H9 (cell line): ENCODE results near the gene TRMT2A. TPM values are rescaled to one million over a fixed set of nuclear protein-coding genes. Genes with fewer than 3 reads are reported as not detected.

Experiments used
- DNase-seq: peaks from one replicate; pipeline ENCODE4 v3.0.0-alpha.2; 2017
- H2AFZ ChIP-seq: one replicate; pipeline ENCODE4 v1.6.1; 2013; ENCODE audit warnings: mild to moderate bottlenecking, low read length, control low read depth, moderate library complexity
- H2AK5ac ChIP-seq: 2 replicates; pipeline ENCODE4 v1.6.1; 2013; ENCODE audit warnings: low read length, control low read depth, mixed read lengths; ENCODE audit not compliant: insufficient read length
- H2BK120ac ChIP-seq: one replicate; pipeline ENCODE4 v1.6.1; 2013; ENCODE audit warnings: low read depth, mild to moderate bottlenecking, low read length, control low read depth, inconsistent platforms; ENCODE audit not compliant: poor library complexity, severe bottlenecking
- H2BK12ac ChIP-seq: 2 replicates; pipeline ENCODE4 v1.6.1; 2013; ENCODE audit warnings: low read length, control low read depth, mixed read lengths, low read depth; ENCODE audit not compliant: insufficient read length
- H2BK15ac ChIP-seq: 2 replicates; pipeline ENCODE4 v1.6.1; 2013; ENCODE audit warnings: low read depth, low read length, control low read depth
- H2BK20ac ChIP-seq: one replicate; pipeline ENCODE4 v1.6.1; 2013; ENCODE audit warnings: low read depth, mild to moderate bottlenecking, low read length, control low read depth, inconsistent platforms; ENCODE audit not compliant: poor library complexity, severe bottlenecking
- H2BK5ac ChIP-seq: 2 replicates; pipeline ENCODE4 v1.6.1; 2013; ENCODE audit warnings: low read length, control low read depth, mixed read lengths; ENCODE audit not compliant: insufficient read length
- H3K14ac ChIP-seq: 2 replicates; pipeline ENCODE4 v1.6.1; 2013; ENCODE audit warnings: low read length, control low read depth; ENCODE audit not compliant: insufficient read depth
- H3K18ac ChIP-seq: 2 replicates; pipeline ENCODE4 v1.6.1; 2013; ENCODE audit warnings: low read depth, mild to moderate bottlenecking, mixed read lengths, low read length, control low read depth; ENCODE audit not compliant: insufficient read length
- H3K23ac ChIP-seq: 2 replicates; pipeline ENCODE4 v1.6.1; 2013; ENCODE audit warnings: low read length, control low read depth, mixed read lengths, low read depth; ENCODE audit not compliant: insufficient read length
- H3K23me2 ChIP-seq: 2 replicates; pipeline ENCODE4 v1.6.1; 2013; ENCODE audit warnings: low read depth, mild to moderate bottlenecking, mixed read lengths, low read length, control low read depth; ENCODE audit not compliant: insufficient read length, poor library complexity, severe bottlenecking
- H3K27ac ChIP-seq: 2 replicates; pipeline ENCODE4 v1.5.1; 2013; ENCODE audit warnings: low read length, control low read depth, mixed read lengths, low read depth; ENCODE audit not compliant: insufficient read length
- H3K27me3 ChIP-seq: 2 replicates; pipeline ENCODE4 v1.6.1; 2013; ENCODE audit warnings: low read length, control low read depth, inconsistent platforms; ENCODE audit not compliant: insufficient read depth
- H3K4ac ChIP-seq: 2 replicates; pipeline ENCODE4 v1.6.1; 2013; ENCODE audit warnings: low read depth, mild to moderate bottlenecking, control low read depth, inconsistent platforms, low read length, moderate library complexity
- H3K4me1 ChIP-seq: 2 replicates; pipeline ENCODE4 v1.6.1; 2013; ENCODE audit warnings: low read length, control low read depth, inconsistent platforms; ENCODE audit not compliant: insufficient read depth
- H3K4me2 ChIP-seq: 2 replicates; pipeline ENCODE4 v1.6.1; 2013; ENCODE audit warnings: low read length, control low read depth, mixed read lengths; ENCODE audit not compliant: insufficient read length, insufficient read depth
- H3K56ac ChIP-seq: 2 replicates; pipeline ENCODE4 v1.6.1; 2013; ENCODE audit warnings: low read depth, mild to moderate bottlenecking, mixed read lengths, low read length, control low read depth; ENCODE audit not compliant: insufficient read length
- H3K79me1 ChIP-seq: 2 replicates; pipeline ENCODE4 v1.6.1; 2013; ENCODE audit warnings: low read depth, mild to moderate bottlenecking, moderate library complexity, low read length, control low read depth, inconsistent platforms; ENCODE audit not compliant: insufficient read depth, poor library complexity, severe bottlenecking
- H3K79me2 ChIP-seq: 2 replicates; pipeline ENCODE4 v1.6.1; 2013; ENCODE audit warnings: low read length, control low read depth, inconsistent platforms; ENCODE audit not compliant: insufficient read depth
- H3K9ac ChIP-seq: 2 replicates; pipeline ENCODE4 v1.6.1; 2013; ENCODE audit warnings: low read length, control low read depth, mixed read lengths; ENCODE audit not compliant: insufficient read length; ENCODE audit errors: extremely low read depth
- H3K9me3 ChIP-seq: one replicate; pipeline ENCODE4 v1.6.1; 2013; ENCODE audit warnings: low read depth, low read length, inconsistent platforms; ENCODE audit not compliant: control insufficient read depth
- H3T11ph ChIP-seq: one replicate; pipeline ENCODE4 v1.6.1; 2013; ENCODE audit warnings: mild to moderate bottlenecking, low read length, control low read depth, inconsistent platforms
- H4K20me1 ChIP-seq: one replicate; pipeline ENCODE4 v1.6.1; 2013; ENCODE audit not compliant: control insufficient read depth, insufficient read length, insufficient read depth
- H4K5ac ChIP-seq: 2 replicates; pipeline ENCODE4 v1.6.1; 2013; ENCODE audit warnings: low read depth, mild to moderate bottlenecking, mixed read lengths, low read length, control low read depth; ENCODE audit not compliant: insufficient read length
- H4K8ac ChIP-seq: replicated peaks from 2 replicates; pipeline ENCODE4 v1.6.1; 2013; ENCODE audit warnings: low read length, control low read depth, mixed read lengths, low read depth; ENCODE audit not compliant: insufficient read length
- H4K91ac ChIP-seq: 2 replicates; pipeline ENCODE4 v1.6.1; 2013; ENCODE audit warnings: low read depth, mild to moderate bottlenecking, moderate library complexity, mixed read lengths, low read length, control low read depth; ENCODE audit not compliant: insufficient read length
- H3K27ac Mint-ChIP-seq, 3 experiments: 2 replicates in 2 of 3; 3 replicates in 1 of 3; pipeline ENCODE4 v1.8.0; 2020 to 2021; ENCODE audit warnings: mixed read lengths in 3 of 3, mild to moderate bottlenecking in 1 of 3, moderate library complexity in 1 of 3
- H3K27me3 Mint-ChIP-seq: 2 replicates; pipeline ENCODE4 v1.8.0; 2021; ENCODE audit warnings: low read depth, mild to moderate bottlenecking, moderate library complexity, mixed read lengths
- H3K36me3 Mint-ChIP-seq, 3 experiments: 2 replicates in 2 of 3; 3 replicates in 1 of 3; pipeline ENCODE4 v1.8.0; 2020 to 2021; ENCODE audit warnings: low read depth in 3 of 3, mixed read lengths in 3 of 3; ENCODE audit not compliant: insufficient read depth in 1 of 3
- H3K4me1 Mint-ChIP-seq, 2 experiments: 2 replicates each; pipeline ENCODE4 v1.8.0; 2020; ENCODE audit warnings: mixed read lengths in 2 of 2
- H3K4me3 Mint-ChIP-seq, 2 experiments: 2 replicates in 1 of 2; 3 replicates in 1 of 2; pipeline ENCODE4 v1.8.0; 2020 to 2021; ENCODE audit warnings: mild to moderate bottlenecking in 2 of 2, mixed read lengths in 2 of 2, moderate library complexity in 1 of 2
- H3K9me3 Mint-ChIP-seq, 2 experiments: 2 replicates in 1 of 2; 3 replicates in 1 of 2; pipeline ENCODE4 v1.8.0; 2020; ENCODE audit warnings: mild to moderate bottlenecking in 2 of 2, mixed read lengths in 2 of 2, moderate library complexity in 1 of 2
- CTCF ChIP-seq: fragments of 200-600 bp; sonication (generic); conservative IDR thresholded peaks from 3 replicates; pipeline ENCODE4 v1.8.0; 2021; ENCODE audit warnings: antibody characterized with exemption, mild to moderate bottlenecking
- WGBS: extraction: QIAGEN DNeasy Blood & Tissue Kit; methylation state at CpG from one replicate; pipeline ENCODE4 v1.1.7; 2013; ENCODE audit warnings: missing lambda C conversion rate, low lambda C conversion rate, mixed read lengths; ENCODE audit not compliant: insufficient read length; ENCODE audit errors: extremely low coverage; 5-methylcytosine and 5-hydroxymethylcytosine counted together
- total RNA-seq: library from RNA; stranded (reverse); gene quantifications from 2 replicates; pipeline ENCODE4 v1.2.1, GENCODE V29; 2021

TRMT2A gene
- total RNA-seq, 1 experiment from 2014 or later, result 58.2 TPM

DNA sequence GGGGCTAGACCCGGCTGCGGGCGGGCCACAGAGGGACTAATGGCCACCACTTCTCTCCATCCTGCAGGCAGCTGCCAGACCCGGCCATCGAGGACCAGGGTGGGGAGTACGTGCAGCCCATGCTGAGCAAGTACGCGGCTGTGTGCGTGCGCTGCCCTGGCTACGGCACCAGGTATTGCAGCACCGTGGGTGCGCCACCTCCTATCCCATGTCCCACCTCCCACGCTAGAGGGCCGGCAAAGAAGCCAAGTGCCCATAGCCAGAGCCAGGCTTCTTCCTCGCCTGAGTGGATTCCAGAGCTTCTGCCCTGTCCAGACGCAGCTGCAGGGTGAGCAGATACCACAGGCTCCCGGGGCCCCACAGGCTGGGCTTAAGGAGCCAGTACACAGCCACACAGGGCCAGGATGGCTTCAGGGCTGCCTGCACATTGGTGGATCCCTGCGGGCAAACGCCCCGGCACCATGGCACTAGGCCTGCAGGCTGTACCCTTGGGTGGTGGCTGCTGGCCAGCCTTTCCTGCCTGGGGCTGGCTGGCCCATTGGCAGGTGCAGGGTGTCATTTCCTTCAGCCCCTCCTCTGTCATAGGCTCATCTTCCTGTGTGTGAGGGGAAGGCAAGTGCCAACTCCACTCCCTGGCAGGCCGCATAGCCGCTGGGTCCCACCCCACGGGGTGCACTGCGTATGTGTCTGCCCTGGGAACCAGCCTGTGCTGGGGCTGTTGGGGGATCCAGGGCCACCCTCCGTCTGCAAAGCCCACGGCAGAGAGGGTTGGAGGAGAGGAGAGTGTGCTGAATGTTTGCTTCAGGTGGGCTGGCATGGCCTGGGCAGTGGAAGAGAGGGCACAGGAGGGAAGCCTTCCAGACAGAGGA lies 53.5 kb downstream of the TRMT2A start:
- peaks cover 7% of the 10 kb centered on the region for H3K27me3 Mint-ChIP-seq
- no peak overlapping the region for H3K4me3 Mint-ChIP-seq
- Histone ChIP-seq H3K4me1 (no peaks in the 10 kb centered on the region), H3K18ac (no peak overlapping the region), H3K27me3 (no peaks in the 10 kb centered on the region), H2BK20ac (no peak overlapping the region), H3K23me2 (no peaks in the 10 kb centered on the region), H2BK5ac (no peak overlapping the region), H2BK15ac (no peak overlapping the region), H3T11ph (no peak overlapping the region), H4K8ac (no peak overlapping the region), H4K20me1 (no peaks in the 10 kb centered on the region), H2AFZ (no peak overlapping the region), H2BK120ac (no peak overlapping the region), H3K4me2 (no peak overlapping the region), H4K5ac (no peak overlapping the region), H3K4ac (no peak overlapping the region), H3K79me1 (no peaks in the 10 kb centered on the region), H2BK12ac (no peak overlapping the region), H3K79me2 (no peaks in the 10 kb centered on the region), H4K91ac (no peak overlapping the region), H2AK5ac (no peak overlapping the region), H3K23ac (no peak overlapping the region), H3K9me3 (no peaks in the 10 kb centered on the region), H3K56ac (no peak overlapping the region), H3K14ac (no peak overlapping the region; the same call in 1 of the 2 replicates), H3K27ac (no peak overlapping the region), H3K9ac (no peak overlapping the region)
- no peak overlapping the region; a peak in 1 of 7 replicates for H3K27ac Mint-ChIP-seq
- DNase-seq, result no peak
- no peaks in the 10 kb centered on the region for H3K9me3 Mint-ChIP-seq
- no peaks in the 10 kb centered on the region for H3K4me1 Mint-ChIP-seq
- no CpG with 5 or more reads among the region's 27 CpGs for WGBS
- peaks cover 0 to 3% (median 2%) of the 10 kb centered on the region in 3 experiments; a peak in 2 of 7 replicates for H3K36me3 Mint-ChIP-seq
- TF ChIP-seq CTCF, result 0 out of 3 replicates have a peak, but pooled peaks have one; percentile 22
